Liver (tissue), 3 donors: ENCODE data around the gene HOXA3.

Experiments
- EGR1 ChIP-seq, 2 donors: IDR thresholded peaks; 2 replicates each; pipeline ENCODE4 v1.6.1; 2016 to 2018; ENCODE audit warnings: antibody characterized with exemption in 2 of 2, low read depth in 2 of 2
- NR2F2 ChIP-seq: IDR thresholded peaks from 2 replicates; pipeline ENCODE4 v1.6.1; 2016; ENCODE audit warnings: antibody characterized with exemption
- RAD21 ChIP-seq, 2 donors: IDR thresholded peaks; 2 replicates each; pipeline ENCODE4 v1.6.1; 2016; ENCODE audit warnings: antibody characterized with exemption in 2 of 2, mild to moderate bottlenecking in 2 of 2
- RXRA ChIP-seq, 2 donors: IDR thresholded peaks; 2 replicates each; pipeline ENCODE4 v1.6.1; 2017 to 2018; ENCODE audit warnings: antibody characterized with exemption in 2 of 2, mild to moderate bottlenecking in 1 of 2
- SP1 ChIP-seq: IDR thresholded peaks from 2 replicates; pipeline ENCODE4 v1.6.1; 2018; ENCODE audit warnings: antibody characterized with exemption, mild to moderate bottlenecking
- TAF1 ChIP-seq: conservative IDR thresholded peaks from 2 replicates; pipeline ENCODE4 v1.6.1; 2016; ENCODE audit warnings: antibody characterized with exemption, mild to moderate bottlenecking
- YY1 ChIP-seq: IDR thresholded peaks from 2 replicates; pipeline ENCODE4 v1.6.1; 2016; ENCODE audit warnings: antibody characterized with exemption, mild to moderate bottlenecking
- TF ChIP-seq, protein P1 (sequence below): fragments of 150-350 bp; IDR thresholded peaks from 2 replicates; pipeline ENCODE4 v1.5.1; 2017; ENCODE audit warnings: improper control_type of control experiment, low read depth, low read length; ENCODE audit not compliant: missing input control
- TF ChIP-seq, protein P2 (sequence below): IDR thresholded peaks from 2 replicates; pipeline ENCODE4 v1.6.1; 2016; ENCODE audit warnings: antibody characterized with exemption, mild to moderate bottlenecking
- TF ChIP-seq, protein P3 (sequence below): IDR thresholded peaks from 2 replicates; pipeline ENCODE4 v1.6.1; 2016; ENCODE audit warnings: antibody characterized with exemption
- TF ChIP-seq, protein P4 (sequence below): IDR thresholded peaks from 2 replicates; pipeline ENCODE4 v1.6.1; 2016; ENCODE audit warnings: antibody characterized with exemption
- donor health status: healthy.
- donor health status: healthy.

DNA sequence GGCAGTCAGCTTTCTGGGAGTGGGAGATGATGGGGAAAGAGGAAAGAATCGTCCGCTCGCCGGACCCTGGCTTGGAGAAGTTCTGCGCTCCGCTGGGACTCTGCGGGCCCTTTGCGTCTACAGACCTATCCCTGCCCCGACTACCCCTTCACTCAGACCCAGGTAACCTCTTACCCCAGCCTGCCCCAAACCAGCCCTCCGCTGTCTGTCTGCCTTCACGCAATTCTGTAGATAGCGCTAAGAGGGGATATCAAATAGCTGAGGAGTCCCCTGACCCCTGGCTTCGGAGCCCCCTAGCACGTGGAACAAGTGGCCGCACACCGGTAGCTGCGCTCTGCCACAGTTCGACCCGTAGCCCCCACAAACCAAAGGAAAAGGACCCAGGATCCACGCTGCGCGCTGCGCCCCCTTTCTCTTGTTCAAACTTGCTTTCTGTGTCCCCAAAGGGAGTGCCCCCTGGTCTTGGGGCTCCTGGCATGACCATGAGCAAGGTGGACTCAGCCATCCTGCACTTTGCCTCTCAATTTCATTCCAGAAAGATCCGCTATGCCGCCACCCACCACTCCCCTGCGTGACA, 28.8 kb downstream of the HOXA3 start:
- TF ChIP-seq, protein P1, sequence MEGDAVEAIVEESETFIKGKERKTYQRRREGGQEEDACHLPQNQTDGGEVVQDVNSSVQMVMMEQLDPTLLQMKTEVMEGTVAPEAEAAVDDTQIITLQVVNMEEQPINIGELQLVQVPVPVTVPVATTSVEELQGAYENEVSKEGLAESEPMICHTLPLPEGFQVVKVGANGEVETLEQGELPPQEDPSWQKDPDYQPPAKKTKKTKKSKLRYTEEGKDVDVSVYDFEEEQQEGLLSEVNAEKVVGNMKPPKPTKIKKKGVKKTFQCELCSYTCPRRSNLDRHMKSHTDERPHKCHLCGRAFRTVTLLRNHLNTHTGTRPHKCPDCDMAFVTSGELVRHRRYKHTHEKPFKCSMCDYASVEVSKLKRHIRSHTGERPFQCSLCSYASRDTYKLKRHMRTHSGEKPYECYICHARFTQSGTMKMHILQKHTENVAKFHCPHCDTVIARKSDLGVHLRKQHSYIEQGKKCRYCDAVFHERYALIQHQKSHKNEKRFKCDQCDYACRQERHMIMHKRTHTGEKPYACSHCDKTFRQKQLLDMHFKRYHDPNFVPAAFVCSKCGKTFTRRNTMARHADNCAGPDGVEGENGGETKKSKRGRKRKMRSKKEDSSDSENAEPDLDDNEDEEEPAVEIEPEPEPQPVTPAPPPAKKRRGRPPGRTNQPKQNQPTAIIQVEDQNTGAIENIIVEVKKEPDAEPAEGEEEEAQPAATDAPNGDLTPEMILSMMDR: no peak
- no peak for TF ChIP-seq RXRA (IDR thresholded peaks at IDR 0.05)
- no peak for TF ChIP-seq SP1
- TF ChIP-seq, protein P2, sequence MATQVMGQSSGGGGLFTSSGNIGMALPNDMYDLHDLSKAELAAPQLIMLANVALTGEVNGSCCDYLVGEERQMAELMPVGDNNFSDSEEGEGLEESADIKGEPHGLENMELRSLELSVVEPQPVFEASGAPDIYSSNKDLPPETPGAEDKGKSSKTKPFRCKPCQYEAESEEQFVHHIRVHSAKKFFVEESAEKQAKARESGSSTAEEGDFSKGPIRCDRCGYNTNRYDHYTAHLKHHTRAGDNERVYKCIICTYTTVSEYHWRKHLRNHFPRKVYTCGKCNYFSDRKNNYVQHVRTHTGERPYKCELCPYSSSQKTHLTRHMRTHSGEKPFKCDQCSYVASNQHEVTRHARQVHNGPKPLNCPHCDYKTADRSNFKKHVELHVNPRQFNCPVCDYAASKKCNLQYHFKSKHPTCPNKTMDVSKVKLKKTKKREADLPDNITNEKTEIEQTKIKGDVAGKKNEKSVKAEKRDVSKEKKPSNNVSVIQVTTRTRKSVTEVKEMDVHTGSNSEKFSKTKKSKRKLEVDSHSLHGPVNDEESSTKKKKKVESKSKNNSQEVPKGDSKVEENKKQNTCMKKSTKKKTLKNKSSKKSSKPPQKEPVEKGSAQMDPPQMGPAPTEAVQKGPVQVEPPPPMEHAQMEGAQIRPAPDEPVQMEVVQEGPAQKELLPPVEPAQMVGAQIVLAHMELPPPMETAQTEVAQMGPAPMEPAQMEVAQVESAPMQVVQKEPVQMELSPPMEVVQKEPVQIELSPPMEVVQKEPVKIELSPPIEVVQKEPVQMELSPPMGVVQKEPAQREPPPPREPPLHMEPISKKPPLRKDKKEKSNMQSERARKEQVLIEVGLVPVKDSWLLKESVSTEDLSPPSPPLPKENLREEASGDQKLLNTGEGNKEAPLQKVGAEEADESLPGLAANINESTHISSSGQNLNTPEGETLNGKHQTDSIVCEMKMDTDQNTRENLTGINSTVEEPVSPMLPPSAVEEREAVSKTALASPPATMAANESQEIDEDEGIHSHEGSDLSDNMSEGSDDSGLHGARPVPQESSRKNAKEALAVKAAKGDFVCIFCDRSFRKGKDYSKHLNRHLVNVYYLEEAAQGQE: no peak
- TF ChIP-seq TAF1: no peak
- TF ChIP-seq RAD21 (IDR thresholded peaks at IDR 0.05): no peak
- no peak for TF ChIP-seq YY1
- TF ChIP-seq, protein P3, sequence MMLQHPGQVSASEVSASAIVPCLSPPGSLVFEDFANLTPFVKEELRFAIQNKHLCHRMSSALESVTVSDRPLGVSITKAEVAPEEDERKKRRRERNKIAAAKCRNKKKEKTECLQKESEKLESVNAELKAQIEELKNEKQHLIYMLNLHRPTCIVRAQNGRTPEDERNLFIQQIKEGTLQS: no peak
- no peak for TF ChIP-seq NR2F2
- TF ChIP-seq EGR1 (IDR thresholded peaks at IDR 0.05; ENCODE audit: low read depth in 2 of 2): no peak
- TF ChIP-seq, protein P4, sequence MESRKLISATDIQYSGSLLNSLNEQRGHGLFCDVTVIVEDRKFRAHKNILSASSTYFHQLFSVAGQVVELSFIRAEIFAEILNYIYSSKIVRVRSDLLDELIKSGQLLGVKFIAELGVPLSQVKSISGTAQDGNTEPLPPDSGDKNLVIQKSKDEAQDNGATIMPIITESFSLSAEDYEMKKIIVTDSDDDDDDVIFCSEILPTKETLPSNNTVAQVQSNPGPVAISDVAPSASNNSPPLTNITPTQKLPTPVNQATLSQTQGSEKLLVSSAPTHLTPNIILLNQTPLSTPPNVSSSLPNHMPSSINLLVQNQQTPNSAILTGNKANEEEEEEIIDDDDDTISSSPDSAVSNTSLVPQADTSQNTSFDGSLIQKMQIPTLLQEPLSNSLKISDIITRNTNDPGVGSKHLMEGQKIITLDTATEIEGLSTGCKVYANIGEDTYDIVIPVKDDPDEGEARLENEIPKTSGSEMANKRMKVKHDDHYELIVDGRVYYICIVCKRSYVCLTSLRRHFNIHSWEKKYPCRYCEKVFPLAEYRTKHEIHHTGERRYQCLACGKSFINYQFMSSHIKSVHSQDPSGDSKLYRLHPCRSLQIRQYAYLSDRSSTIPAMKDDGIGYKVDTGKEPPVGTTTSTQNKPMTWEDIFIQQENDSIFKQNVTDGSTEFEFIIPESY: no peak
